Ovary (tissue), 9 donors: Measurements from ENCODE around the gene GLT1D1. TPM values are rescaled to one million over a fixed set of nuclear protein-coding genes. Genes with fewer than 3 reads are reported as not detected.

Experiments used
- DNase-seq, 5 donors: peaks; one replicate each; pipeline ENCODE4 v3.0.0-alpha.2; 2019 to 2020
- H3K27ac ChIP-seq, 2 donors: fragments of 200-600 bp; one replicate each; pipeline versions ENCODE4 v1.5.1 to v1.8.0; 2019 to 2022
- H3K27me3 ChIP-seq: fragments of 200-600 bp; one replicate; pipeline ENCODE4 v1.8.0; 2022
- H3K36me3 ChIP-seq: fragments of 200-600 bp; sonication (generic); one replicate; pipeline ENCODE4 v1.5.1; 2019
- H3K4me1 ChIP-seq: one replicate; pipeline ENCODE4 v1.8.1; 2013; ENCODE audit warnings: mild to moderate bottlenecking, moderate library complexity; ENCODE audit not compliant: insufficient read depth
- H3K4me3 ChIP-seq: fragments of 200-600 bp; sonication (generic); one replicate; pipeline ENCODE4 v1.5.1; 2017
- H3K9me3 ChIP-seq, 2 donors: fragments of 200-600 bp in 1 of 2; sonication (generic) in 1 of 2; one replicate each; pipeline versions ENCODE4 v1.5.1 to v1.8.1; 2013 to 2019; ENCODE audit warnings: mild to moderate bottlenecking in 1 of 2, moderate library complexity in 1 of 2
- CTCF ChIP-seq, 3 donors: fragments of 450-650 bp in 2 of 3; fragments of 200-600 bp in 1 of 3; IDR thresholded peaks; one replicate each; pipeline versions ENCODE4 v1.5.1 to v1.8.0; 2016 to 2022; ENCODE audit warnings: antibody characterized with exemption in 3 of 3, mild to moderate bottlenecking in 1 of 3
- EP300 ChIP-seq: sonication (generic); formaldehyde crosslinking; IDR thresholded peaks from one replicate; pipeline ENCODE4 v1.6.1; 2017; ENCODE audit warnings: antibody characterized with exemption
- POLR2A ChIP-seq: fragments of 450-650 bp; IDR thresholded peaks from one replicate; pipeline ENCODE4 v1.6.1; 2017; ENCODE audit warnings: antibody characterized with exemption, mild to moderate bottlenecking, moderate library complexity
- WGBS, 3 donors: extraction: QIAGEN DNeasy Blood & Tissue Kit in 1 of 3; methylation state at CpG; one replicate each; pipeline versions ENCODE4 v1.1.5 to v1.1.7; 2013 to 2017; 5-methylcytosine and 5-hydroxymethylcytosine counted together
- intact Hi-C, 4 donors: fragments of 100-400 bp; cut with DNase I; formaldehyde crosslinking; loops; one replicate each; pipeline versions ENCODE4 v1.11.0 to v1.15.1; 2022 to 2023
- polyA plus RNA-seq, 2 donors: library from polyadenylated mRNA; stranded (reverse); fragments of 200-250 nt in 1 of 2; fragments of 350-450 nt in 1 of 2; fragmentation: Illumina TruSeq in 1 of 2; extraction: RNeasy Lipid Tissue Mini Kit (QIAGEN cat#74804) in 1 of 2; gene quantifications; one replicate each; pipeline ENCODE4 v1.2.3, GENCODE V29; 2013 to 2014
- total RNA-seq, 7 donors: library from RNA; depleted of rRNA in 2 of 7; stranded (reverse); fragments of >200 nt in 2 of 7; fragmentation: NEBNext Ultra II Directional in 3 of 7; extraction: Animal tissue kit (Norgen Biotek cat#: 25700) in 3 of 7; gene quantifications; one replicate each; pipeline versions ENCODE4 v1.1.0 to v1.2.4, GENCODE V29; 2016 to 2023
- donor health status: DM: no; HTN: no; CAD: no; lungs with moderate emphysema.
- donor health status: DM: no; HTN: no; CAD: no.
- donor health status: Bipolar disorder and iron deficiency.
- donor health status: DM: yes; HTN: yes; CAD: no.
- donor health status: DM: no; HTN: no; CAD: no.
- donor health status: DM: yes; HTN: yes; CAD: no.

Gene GLT1D1
- total and polyA plus RNA-seq, 9 donors = 0.12 to 0.61 (median 0.24) TPM; not detected in 1

- no peak for TF ChIP-seq POLR2A
- TF ChIP-seq CTCF (IDR thresholded peaks at IDR 0.05) = no peak
- Histone ChIP-seq H3K9me3 (no peaks in the 10 kb centered on the region), H3K4me1 (no peaks in the 10 kb centered on the region), H3K4me3 (no peak overlapping the region), H3K27me3 (no peaks in the 10 kb centered on the region), H3K36me3 (no peaks in the 10 kb centered on the region), H3K27ac (no peak overlapping the region)
- 78 to 88% (median 80%) methylated on average over 9 of the region's 9 CpGs for WGBS, 3 donors
- intact Hi-C loops = no loop called here
- no peak for DNase-seq
Measured at GRCh38 chr12:128859311-128859710, 6.0 kb downstream of the GLT1D1 start.

GRCh38 chr12:128861226-128862016 is 8.1 kb downstream of the GLT1D1 start:
- Histone ChIP-seq H3K27ac (no peak overlapping the region), H3K4me3 (no peak overlapping the region), H3K36me3 (no peaks in the 10 kb centered on the region), H3K9me3 (no peaks in the 10 kb centered on the region), H3K4me1 (no peaks in the 10 kb centered on the region), H3K27me3 (no peaks in the 10 kb centered on the region)
- 69 to 82% (median 78%) methylated on average over 15 of the region's 15 CpGs for WGBS, 3 donors
- TF ChIP-seq EP300 = no peak
- TF ChIP-seq POLR2A = no peak
- TF ChIP-seq CTCF (IDR thresholded peaks at IDR 0.05) = no peak
- intact Hi-C loops = no loop called here
- DNase-seq = no peak

GRCh38 chr12:128863957-128864356 is 10.7 kb downstream of the GLT1D1 start:
- Histone ChIP-seq H3K27ac (no peak overlapping the region), H3K27me3 (no peaks in the 10 kb centered on the region), H3K4me3 (no peak overlapping the region), H3K9me3 (no peaks in the 10 kb centered on the region), H3K36me3 (no peaks in the 10 kb centered on the region), H3K4me1 (no peaks in the 10 kb centered on the region)
- intact Hi-C loops = no loop called here
- DNase-seq = no peak
- WGBS, 3 donors = 67 to 75% (median 73%) methylated on average over 11 of the region's 11 CpGs
- no peak for TF ChIP-seq POLR2A
- TF ChIP-seq EP300 = no peak
- no peak for TF ChIP-seq CTCF (IDR thresholded peaks at IDR 0.05)

GRCh38 chr12:128864516-128865186 is 11.4 kb downstream of the GLT1D1 start:
- DNase-seq = no peak
- Histone ChIP-seq H3K4me3 (no peak overlapping the region), H3K36me3 (no peaks in the 10 kb centered on the region), H3K4me1 (no peaks in the 10 kb centered on the region), H3K9me3 (no peaks in the 10 kb centered on the region), H3K27ac (no peak overlapping the region), H3K27me3 (no peaks in the 10 kb centered on the region)
- 48 to 69% (median 52%) methylated on average over 9 of the region's 9 CpGs for WGBS, 3 donors
- intact Hi-C loops = no loop called here
- TF ChIP-seq EP300 (no peak), POLR2A (no peak), CTCF (IDR thresholded peaks at IDR 0.05) (no peak)
